A549 (cell line): ENCODE results near the gene HLF. TPM values are rescaled to one million over a fixed set of nuclear protein-coding genes. Genes with fewer than 3 reads are reported as not detected.

ENCODE experiments used
- ATAC-seq, 2 experiments: fragments of 200-7000 bp in 1 of 2; fragments of >200 bp in 1 of 2; cut with Nextera tagmentation in 1 of 2; cut with Tn5 transposase in 1 of 2; 3 replicates each; pipeline versions ENCODE4 v1.8.0 to v1.9.1; 2018 to 2020; ENCODE audit warnings: mild to moderate bottlenecking in 1 of 2, moderate library complexity in 1 of 2
- CTCF ChIA-PET: fragments of 300-600 bp; sonication (Branson Sonifier 250); formaldehyde crosslinking; extraction: SDS; loops from one replicate; lab custom pipeline; 2021; ENCODE audit warnings: antibody characterized with exemption, inconsistent platforms; lab: Yijun Ruan, JAX
- POLR2A ChIA-PET: fragments of 350-600 bp; formaldehyde crosslinking; extraction: SDS; loops from one replicate; lab custom pipeline; 2021; ENCODE audit warnings: antibody characterized with exemption, inconsistent platforms; lab: Yijun Ruan, JAX
- DNase-seq, 2 experiments: peaks; one replicate each; pipeline versions ENCODE4 v3.0.0 to v3.0.0-alpha.2; 2011 to 2016; ENCODE audit warnings: low read depth in 1 of 2, low spot score in 1 of 2
- FAIRE-seq: peaks from 2 replicates; lab custom pipeline; 2011; peaks lifted over from hg19 to GRCh38; lab: Jason Lieb, UNC
- H3K27ac ChIP-seq, 2 experiments: fragments of >200 bp; sonication (Bioruptor Twin); formaldehyde crosslinking; 3 replicates each; pipeline ENCODE4 v1.5.1; 2016 to 2017
- H3K4me1 ChIP-seq: fragments of >200 bp; sonication (Bioruptor Twin); formaldehyde crosslinking; 3 replicates; pipeline ENCODE4 v1.6.1; 2016
- H3K4me2 ChIP-seq: fragments of >200 bp; sonication (Bioruptor Twin); formaldehyde crosslinking; 3 replicates; pipeline ENCODE4 v1.6.1; 2016
- H3K4me3 ChIP-seq: fragments of >200 bp; sonication (Bioruptor Twin); formaldehyde crosslinking; 3 replicates; pipeline ENCODE4 v1.5.1; 2016
- H3K9me3 ChIP-seq: fragments of >200 bp; sonication (Bioruptor Twin); formaldehyde crosslinking; 3 replicates; pipeline ENCODE4 v1.6.1; 2016
- CBX8 ChIP-seq: fragments of 200-600 bp; sonication (generic); IDR thresholded peaks from 2 replicates; pipeline ENCODE4 v1.6.1; 2016
- EHF ChIP-seq: fragments of 250-450 bp; sonication (Bioruptor Pico); IDR thresholded peaks from 2 replicates; pipeline ENCODE4 v1.5.0; 2020; ENCODE audit warnings: mild to moderate bottlenecking
- ESRRA ChIP-seq: fragments of 150-350 bp; IDR thresholded peaks from 2 replicates; pipeline ENCODE4 v1.6.1; 2014; ENCODE audit warnings: mild to moderate bottlenecking, low read length, borderline replicate concordance
- GATA3 ChIP-seq: IDR thresholded peaks from 2 replicates; pipeline ENCODE4 v1.6.1; 2012; ENCODE audit warnings: borderline replicate concordance
- HEYL ChIP-seq: fragments of 250-450 bp; sonication (Bioruptor Pico); IDR thresholded peaks from 2 replicates; pipeline ENCODE4 v1.8.0; 2021; ENCODE audit warnings: mild to moderate bottlenecking, moderate library complexity
- HOXB13 ChIP-seq: fragments of 250-450 bp; sonication (Bioruptor Pico); IDR thresholded peaks from 2 replicates; pipeline ENCODE4 v1.5.0; 2020; ENCODE audit warnings: low read depth, mild to moderate bottlenecking, moderate library complexity
- HOXB5 ChIP-seq: fragments of 250-450 bp; sonication (Bioruptor Pico); IDR thresholded peaks from 2 replicates; pipeline ENCODE4 v1.5.0; 2020; ENCODE audit warnings: mild to moderate bottlenecking, moderate library complexity
- JUNB ChIP-seq: fragments of >200 bp; sonication (Bioruptor Twin); formaldehyde crosslinking; IDR thresholded peaks from 2 replicates; pipeline ENCODE4 v1.6.1; 2016
- KDM1A ChIP-seq: fragments of 200-600 bp; sonication (generic); IDR thresholded peaks from 2 replicates; pipeline ENCODE4 v1.6.1; 2016; ENCODE audit warnings: low read depth, mild to moderate bottlenecking
- KDM5A ChIP-seq: fragments of 200-600 bp; sonication (generic); IDR thresholded peaks from 2 replicates; pipeline ENCODE4 v1.6.1; 2016; ENCODE audit warnings: antibody characterized with exemption, mild to moderate bottlenecking
- NR3C1 ChIP-seq: fragments of >200 bp; sonication (Bioruptor Twin); formaldehyde crosslinking; IDR thresholded peaks from 3 replicates; pipeline ENCODE4 v1.6.1; 2017
- ZC3H11A ChIP-seq: fragments of 450-650 bp; IDR thresholded peaks from 2 replicates; pipeline ENCODE4 v1.6.1; 2014; ENCODE audit warnings: antibody characterized with exemption, mild to moderate bottlenecking
- ZNF302 ChIP-seq: fragments of 250-450 bp; sonication (Bioruptor Pico); IDR thresholded peaks from 2 replicates; pipeline ENCODE4 v1.9.0; 2021; ENCODE audit warnings: inconsistent platforms, mild to moderate bottlenecking, moderate library complexity
- ZSCAN20 ChIP-seq: fragments of 250-450 bp; sonication (Bioruptor Pico); IDR thresholded peaks from 2 replicates; pipeline ENCODE4 v1.8.0; 2022; ENCODE audit warnings: mild to moderate bottlenecking, moderate library complexity
- WGBS: methylation state at CpG from one replicate; pipeline ENCODE4 v1.1.6; 2017; ENCODE audit errors: missing lambda C conversion rate; 5-methylcytosine and 5-hydroxymethylcytosine counted together
- polyA plus RNA-seq, 4 experiments: library from polyadenylated mRNA; depleted of rRNA in 3 of 4; stranded (reverse); fragments of >200 nt; fragmentation: RNase III in 1 of 4; extraction: RNeasy Plus Mini Kit Qiagen cat#74134 plus additional on column Dnase treatment in 1 of 4; gene quantifications; 2 replicates in 3 of 4; 3 replicates in 1 of 4; pipeline ENCODE4 v1.2.3, GENCODE V29; 2011 to 2017
- TF ChIP-seq, protein P1 (sequence below): fragments of >200 bp; sonication (Bioruptor Twin); formaldehyde crosslinking; IDR thresholded peaks from 3 replicates; pipeline ENCODE4 v1.5.1; 2016
- TF ChIP-seq, protein P2 (sequence below): IDR thresholded peaks from 2 replicates; pipeline ENCODE4 v1.6.1; 2012; ENCODE audit warnings: low read depth, borderline replicate concordance
- TF ChIP-seq, protein P3 (sequence below): fragments of 200-600 bp; sonication (generic); IDR thresholded peaks from 2 replicates; pipeline ENCODE4 v1.6.1; 2016; ENCODE audit warnings: antibody characterized with exemption, mild to moderate bottlenecking, moderate library complexity
- TF ChIP-seq, protein P4 (sequence below): fragments of 250-450 bp; sonication (Bioruptor Pico); IDR thresholded peaks from 2 replicates; pipeline ENCODE4 v1.5.0; 2021; ENCODE audit warnings: mild to moderate bottlenecking, moderate library complexity, borderline replicate concordance

HLF gene
- polyA plus RNA-seq, 2 of the 4 experiments (the other 2 are of a cell fraction), result 0.35 to 1.0 TPM

DNA sequence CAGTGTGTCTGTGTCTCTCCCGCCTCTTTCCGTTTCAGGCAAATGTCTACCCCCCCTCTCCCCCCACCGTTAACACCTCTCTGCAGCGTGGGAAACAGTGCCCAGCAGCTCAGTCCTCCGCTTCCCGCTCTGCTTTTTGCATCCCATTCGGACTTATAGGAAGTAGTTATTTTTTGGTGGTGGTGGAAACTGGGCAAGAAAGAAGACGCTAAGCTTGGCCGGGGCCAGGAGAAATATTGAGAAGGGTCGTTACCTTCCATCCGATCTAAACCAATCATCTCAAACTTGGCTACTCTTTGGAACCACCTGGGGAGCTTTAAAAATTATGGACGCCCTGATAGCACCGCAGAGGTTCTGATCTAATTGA, 499 bp upstream of the HLF start:
- no peak for TF ChIP-seq HOXB13 (CRISPR knock-in tag)
- 0 out of 2 replicates have a peak, but pooled peaks have one; percentile 27 for TF ChIP-seq CBX8
- TF ChIP-seq, all 56 proteins: peak for 1
- no peak for FAIRE-seq
- H3K4me1 ChIP-seq, result peaks cover 12% of the 10 kb centered on the region; the same call in 1 of the 3 replicates
- no peak for DNase-seq
- ChIA-PET POLR2A (no interaction called here), CTCF (interaction anchor here (0.9 to 1.6 kb wide), 4 partner anchors 14 to 250 kb away, joined by 3 to 5 read pairs (median 4); no protein-coding TSS in a partner anchor)
- peak overlapping the region; percentile 97 for H3K4me2 ChIP-seq
- 0 out of 6 replicates have a peak, but pooled peaks of 1 of the 2 experiments have one; percentile 4 for ATAC-seq
- H3K9me3 ChIP-seq, result peaks cover 5% of the 10 kb centered on the region; the same call in 1 of the 3 replicates
- 28% methylated on average over 13 of the region's 13 CpGs for WGBS
- H3K4me3 ChIP-seq, result peak overlapping the region; percentile 58
- H3K27ac ChIP-seq, result peak overlapping the region; percentile 4 to 16; a peak in 1 of 6 replicates

DNA sequence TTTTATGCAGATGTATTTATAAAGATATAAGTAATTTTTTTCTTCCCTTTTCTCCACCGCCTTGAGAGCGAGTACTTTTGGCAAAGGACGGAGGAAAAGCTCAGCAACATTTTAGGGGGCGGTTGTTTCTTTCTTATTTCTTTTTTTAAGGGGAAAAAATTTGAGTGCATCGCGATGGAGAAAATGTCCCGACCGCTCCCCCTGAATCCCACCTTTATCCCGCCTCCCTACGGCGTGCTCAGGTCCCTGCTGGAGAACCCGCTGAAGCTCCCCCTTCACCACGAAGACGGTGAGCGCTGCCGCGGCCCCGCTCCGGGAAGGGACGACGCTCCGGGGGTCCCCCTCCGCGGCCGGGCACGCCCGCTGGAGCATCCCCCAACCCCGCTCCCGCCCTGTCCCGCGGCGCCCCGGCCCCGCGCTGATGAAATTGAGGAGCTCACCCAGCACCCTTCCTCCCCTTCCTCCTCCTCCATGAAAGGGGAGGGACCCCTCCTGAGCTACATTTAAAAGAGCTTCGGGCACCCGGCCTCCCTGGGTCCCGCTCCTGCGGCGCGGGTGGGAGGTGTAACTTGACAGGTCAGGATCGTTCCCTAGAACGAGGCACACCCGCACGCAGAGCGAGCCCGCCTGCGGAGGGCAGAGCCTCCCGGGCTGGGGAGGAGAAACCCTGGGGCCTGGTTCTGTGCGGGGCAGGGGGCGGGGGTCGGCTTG, 706 bp downstream of the HLF start:
- H3K4me3 ChIP-seq, result peak overlapping the region; percentile 58
- peak overlapping the region; percentile 97 for H3K4me2 ChIP-seq
- 12% methylated on average over 38 of the region's 52 CpGs for WGBS

DNA sequence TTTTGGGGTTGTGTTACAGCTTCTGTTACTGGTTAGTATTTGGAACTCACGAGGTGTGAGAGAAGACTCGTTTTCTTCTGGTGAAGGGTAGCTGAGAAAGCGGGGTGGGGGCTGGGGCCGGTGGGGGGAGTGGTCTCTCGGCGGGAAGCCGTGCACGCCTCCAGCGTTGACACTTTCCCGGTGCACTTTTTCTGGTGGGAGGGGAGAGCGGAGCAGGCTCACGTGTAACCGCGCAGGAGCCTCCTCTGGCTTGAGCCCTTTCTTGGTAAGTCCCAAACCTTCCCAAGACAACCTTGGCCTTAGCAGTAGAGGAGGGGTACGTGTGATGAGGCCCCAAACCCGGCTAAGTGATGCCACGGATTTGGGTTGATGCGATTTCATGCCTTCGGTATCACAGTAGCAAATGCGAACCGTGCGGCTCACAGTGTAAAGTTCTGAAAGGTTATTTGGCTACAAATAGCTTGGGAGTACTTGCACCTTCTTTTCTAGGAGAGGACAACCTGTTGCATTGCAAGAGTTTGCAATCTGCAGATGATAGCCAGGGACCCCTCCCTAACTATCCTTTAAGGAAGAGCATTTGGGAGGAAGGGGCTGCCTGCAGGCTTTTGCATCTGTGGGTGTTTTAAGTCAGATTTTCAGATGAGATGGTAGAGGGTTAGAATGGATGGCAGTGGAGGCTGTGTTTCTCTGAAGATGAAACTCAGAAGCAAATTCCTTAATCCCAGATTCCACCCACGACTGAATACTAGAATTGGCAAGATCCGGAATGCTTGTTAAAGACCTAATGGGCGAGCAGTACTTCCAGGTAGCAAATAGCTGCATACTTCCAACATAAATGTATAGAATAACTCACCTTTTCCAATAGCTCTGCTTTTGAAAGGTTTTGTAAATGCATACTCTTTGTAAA, 1.5 kb downstream of the HLF start:
- Histone ChIP-seq H3K27ac (peak overlapping the region in 1 of 2 experiments; percentile 75; a peak in 3 of 6 replicates), H3K4me2 (peak overlapping the region; percentile 97), H3K4me3 (peak overlapping the region; percentile 58; the same call in 2 of the 3 replicates), H3K4me1 (peaks cover 12% of the 10 kb centered on the region; the same call in 1 of the 3 replicates), H3K9me3 (peaks cover 4% of the 10 kb centered on the region; the same call in 1 of the 3 replicates)
- WGBS, result 63% methylated on average over 20 of the region's 25 CpGs
- ChIA-PET CTCF (interaction anchor here (0.7 to 1.2 kb wide), 5 partner anchors 8 to 89 kb away, joined by 3 to 6 read pairs (median 4); no protein-coding TSS in a partner anchor), POLR2A (no interaction called here)
- FAIRE-seq (peak; percentile 18), ATAC-seq (no peak), DNase-seq (no peak)
- TF ChIP-seq, protein P1, sequence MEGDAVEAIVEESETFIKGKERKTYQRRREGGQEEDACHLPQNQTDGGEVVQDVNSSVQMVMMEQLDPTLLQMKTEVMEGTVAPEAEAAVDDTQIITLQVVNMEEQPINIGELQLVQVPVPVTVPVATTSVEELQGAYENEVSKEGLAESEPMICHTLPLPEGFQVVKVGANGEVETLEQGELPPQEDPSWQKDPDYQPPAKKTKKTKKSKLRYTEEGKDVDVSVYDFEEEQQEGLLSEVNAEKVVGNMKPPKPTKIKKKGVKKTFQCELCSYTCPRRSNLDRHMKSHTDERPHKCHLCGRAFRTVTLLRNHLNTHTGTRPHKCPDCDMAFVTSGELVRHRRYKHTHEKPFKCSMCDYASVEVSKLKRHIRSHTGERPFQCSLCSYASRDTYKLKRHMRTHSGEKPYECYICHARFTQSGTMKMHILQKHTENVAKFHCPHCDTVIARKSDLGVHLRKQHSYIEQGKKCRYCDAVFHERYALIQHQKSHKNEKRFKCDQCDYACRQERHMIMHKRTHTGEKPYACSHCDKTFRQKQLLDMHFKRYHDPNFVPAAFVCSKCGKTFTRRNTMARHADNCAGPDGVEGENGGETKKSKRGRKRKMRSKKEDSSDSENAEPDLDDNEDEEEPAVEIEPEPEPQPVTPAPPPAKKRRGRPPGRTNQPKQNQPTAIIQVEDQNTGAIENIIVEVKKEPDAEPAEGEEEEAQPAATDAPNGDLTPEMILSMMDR, result no peak
- TF ChIP-seq ESRRA, result no peak
- TF ChIP-seq HEYL, result no peak
- no peak for TF ChIP-seq EHF (CRISPR knock-in tag)
- no peak for TF ChIP-seq NR3C1
- TF ChIP-seq, protein P2, sequence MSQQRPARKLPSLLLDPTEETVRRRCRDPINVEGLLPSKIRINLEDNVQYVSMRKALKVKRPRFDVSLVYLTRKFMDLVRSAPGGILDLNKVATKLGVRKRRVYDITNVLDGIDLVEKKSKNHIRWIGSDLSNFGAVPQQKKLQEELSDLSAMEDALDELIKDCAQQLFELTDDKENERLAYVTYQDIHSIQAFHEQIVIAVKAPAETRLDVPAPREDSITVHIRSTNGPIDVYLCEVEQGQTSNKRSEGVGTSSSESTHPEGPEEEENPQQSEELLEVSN, result no peak
- TF ChIP-seq ZSCAN20 (CRISPR knock-in tag), result no peak
- no peak for TF ChIP-seq KDM1A
- no peak for TF ChIP-seq ZNF302 (CRISPR knock-in tag)
- no peak for TF ChIP-seq KDM5A
- no peak for TF ChIP-seq HOXB5 (CRISPR knock-in tag)
- no peak for TF ChIP-seq GATA3
- TF ChIP-seq, protein P3, sequence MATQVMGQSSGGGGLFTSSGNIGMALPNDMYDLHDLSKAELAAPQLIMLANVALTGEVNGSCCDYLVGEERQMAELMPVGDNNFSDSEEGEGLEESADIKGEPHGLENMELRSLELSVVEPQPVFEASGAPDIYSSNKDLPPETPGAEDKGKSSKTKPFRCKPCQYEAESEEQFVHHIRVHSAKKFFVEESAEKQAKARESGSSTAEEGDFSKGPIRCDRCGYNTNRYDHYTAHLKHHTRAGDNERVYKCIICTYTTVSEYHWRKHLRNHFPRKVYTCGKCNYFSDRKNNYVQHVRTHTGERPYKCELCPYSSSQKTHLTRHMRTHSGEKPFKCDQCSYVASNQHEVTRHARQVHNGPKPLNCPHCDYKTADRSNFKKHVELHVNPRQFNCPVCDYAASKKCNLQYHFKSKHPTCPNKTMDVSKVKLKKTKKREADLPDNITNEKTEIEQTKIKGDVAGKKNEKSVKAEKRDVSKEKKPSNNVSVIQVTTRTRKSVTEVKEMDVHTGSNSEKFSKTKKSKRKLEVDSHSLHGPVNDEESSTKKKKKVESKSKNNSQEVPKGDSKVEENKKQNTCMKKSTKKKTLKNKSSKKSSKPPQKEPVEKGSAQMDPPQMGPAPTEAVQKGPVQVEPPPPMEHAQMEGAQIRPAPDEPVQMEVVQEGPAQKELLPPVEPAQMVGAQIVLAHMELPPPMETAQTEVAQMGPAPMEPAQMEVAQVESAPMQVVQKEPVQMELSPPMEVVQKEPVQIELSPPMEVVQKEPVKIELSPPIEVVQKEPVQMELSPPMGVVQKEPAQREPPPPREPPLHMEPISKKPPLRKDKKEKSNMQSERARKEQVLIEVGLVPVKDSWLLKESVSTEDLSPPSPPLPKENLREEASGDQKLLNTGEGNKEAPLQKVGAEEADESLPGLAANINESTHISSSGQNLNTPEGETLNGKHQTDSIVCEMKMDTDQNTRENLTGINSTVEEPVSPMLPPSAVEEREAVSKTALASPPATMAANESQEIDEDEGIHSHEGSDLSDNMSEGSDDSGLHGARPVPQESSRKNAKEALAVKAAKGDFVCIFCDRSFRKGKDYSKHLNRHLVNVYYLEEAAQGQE, result no peak
- TF ChIP-seq ZC3H11A, result no peak
- TF ChIP-seq JUNB, result no peak

More for the DNA sequence above, 706 bp downstream of the HLF start:
- FAIRE-seq, result no peak
- peaks cover 5% of the 10 kb centered on the region; the same call in 1 of the 3 replicates for H3K9me3 ChIP-seq
- ATAC-seq, result peak in 1 of 2 experiments; percentile 12; a peak in 2 of 6 replicates
- POLR2A ChIA-PET, result no interaction called here
- peaks cover 12% of the 10 kb centered on the region; the same call in 1 of the 3 replicates for H3K4me1 ChIP-seq
- TF ChIP-seq JUNB, result no peak
- TF ChIP-seq, protein P4, sequence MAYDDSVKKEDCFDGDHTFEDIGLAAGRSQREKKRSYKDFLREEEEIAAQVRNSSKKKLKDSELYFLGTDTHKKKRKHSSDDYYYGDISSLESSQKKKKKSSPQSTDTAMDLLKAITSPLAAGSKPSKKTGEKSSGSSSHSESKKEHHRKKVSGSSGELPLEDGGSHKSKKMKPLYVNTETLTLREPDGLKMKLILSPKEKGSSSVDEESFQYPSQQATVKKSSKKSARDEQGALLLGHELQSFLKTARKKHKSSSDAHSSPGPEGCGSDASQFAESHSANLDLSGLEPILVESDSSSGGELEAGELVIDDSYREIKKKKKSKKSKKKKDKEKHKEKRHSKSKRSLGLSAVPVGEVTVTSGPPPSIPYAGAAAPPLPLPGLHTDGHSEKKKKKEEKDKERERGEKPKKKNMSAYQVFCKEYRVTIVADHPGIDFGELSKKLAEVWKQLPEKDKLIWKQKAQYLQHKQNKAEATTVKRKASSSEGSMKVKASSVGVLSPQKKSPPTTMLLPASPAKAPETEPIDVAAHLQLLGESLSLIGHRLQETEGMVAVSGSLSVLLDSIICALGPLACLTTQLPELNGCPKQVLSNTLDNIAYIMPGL, result no peak
- TF ChIP-seq, protein P2, result peak; percentile 23; the same call in 1 of the 2 replicates
- peak overlapping the region; percentile 53 to 75; a peak in 5 of 6 replicates for H3K27ac ChIP-seq
- DNase-seq, result no peak
- CTCF ChIA-PET, result interaction anchor here (0.7 to 1.6 kb wide), 4 partner anchors 9 to 90 kb away, joined by 3 to 6 read pairs (median 4); no protein-coding TSS in a partner anchor
